Kidney epithelial cell (primary cell): Measurements from ENCODE around the gene EXOC6. TPM values are rescaled to one million over a fixed set of nuclear protein-coding genes. Genes with fewer than 3 reads are reported as not detected.
A peak's percentile ranks its signal among the peaks of the same experiment; 100 is the strongest.

ENCODE experiments used
- DNase-seq: peaks from one replicate; pipeline ENCODE4 v3.0.0-alpha.2; 2010; ENCODE audit warnings: low read depth
- H3K27me3 ChIP-seq: 2 replicates; pipeline ENCODE4 v1.6.0; 2011; ENCODE audit warnings: low read length; ENCODE audit not compliant: control insufficient read depth, insufficient read depth
- H3K36me3 ChIP-seq: 2 replicates; pipeline ENCODE4 v1.5.1; 2011; ENCODE audit warnings: low read length; ENCODE audit not compliant: control insufficient read depth, insufficient read depth
- H3K4me3 ChIP-seq: 2 replicates; pipeline ENCODE4 v1.5.1; 2011; ENCODE audit warnings: low read depth, mild to moderate bottlenecking, control low read depth, low read length
- CTCF ChIP-seq: IDR thresholded peaks from 2 replicates; pipeline ENCODE4 v1.5.1; 2011; ENCODE audit warnings: mild to moderate bottlenecking, moderate library complexity, low read length, control low read depth, inconsistent platforms; ENCODE audit not compliant: insufficient read depth, poor library complexity, severe bottlenecking
- total RNA-seq: library from RNA; depleted of rRNA; stranded (reverse); fragments of >200 nt; gene quantifications from 2 replicates; pipeline ENCODE4 v1.2.3, GENCODE V29; 2015

The EXOC6 gene
- total RNA-seq, 1 donor from 2014 or later = 10.5 TPM

- Histone ChIP-seq H3K36me3 (no peaks in the 10 kb centered on the region), H3K4me3 (no peak overlapping the region), H3K27me3 (peaks cover 97% of the 10 kb centered on the region)
- TF ChIP-seq CTCF = no peak
- no peak for DNase-seq
Measured at GRCh38 chr10:93069245-93069561, 220.9 kb downstream of the EXOC6 start.

- no peaks in the 10 kb centered on the region for H3K36me3 ChIP-seq
- peaks cover 97% of the 10 kb centered on the region for H3K27me3 ChIP-seq
- DNase-seq = no peak
- TF ChIP-seq CTCF = no peak
- H3K4me3 ChIP-seq = no peak overlapping the region
Measured at GRCh38 chr10:93070378-93071176, 222.3 kb downstream of the EXOC6 start.

GRCh38 chr10:93071177-93071472 is 222.8 kb downstream of the EXOC6 start:
- H3K27me3 ChIP-seq = peaks cover 96% of the 10 kb centered on the region
- no peak for DNase-seq
- H3K4me3 ChIP-seq = no peak overlapping the region
- no peak for TF ChIP-seq CTCF
- no peaks in the 10 kb centered on the region for H3K36me3 ChIP-seq

- peaks cover 94% of the 10 kb centered on the region for H3K27me3 ChIP-seq
- TF ChIP-seq CTCF = no peak
- peak overlapping the region; percentile 28 for H3K4me3 ChIP-seq
- H3K36me3 ChIP-seq = no peaks in the 10 kb centered on the region
- DNase-seq = no peak
Measured at GRCh38 chr10:93071674-93072224, 223.4 kb downstream of the EXOC6 start.

- TF ChIP-seq CTCF = no peak
- H3K27me3 ChIP-seq = peaks cover 89% of the 10 kb centered on the region
- DNase-seq = no peak
- peak overlapping the region; percentile 28 for H3K4me3 ChIP-seq
- no peaks in the 10 kb centered on the region for H3K36me3 ChIP-seq
Measured at GRCh38 chr10:93072225-93072712, 223.9 kb downstream of the EXOC6 start.
